Panc1 (cell line): ENCODE results near the gene SLC13A5. TPM values are rescaled to one million over a fixed set of nuclear protein-coding genes. Genes with fewer than 3 reads are reported as not detected.
A peak's percentile ranks its signal among the peaks of the same experiment; 100 is the strongest.

Source experiments
- ATAC-seq: fragments of 200-7000 bp; cut with Tn5 transposase; 2 replicates; pipeline ENCODE4 v1.9.1; 2020; ENCODE audit warnings: mild to moderate bottlenecking, moderate library complexity
- BruUV-seq: library from RNA; stranded (reverse); fragments of 400-500 nt; replicated peaks from 2 replicates; lab custom pipeline; 2021; lab: Mats Ljungman, UMichigan
- CTCF ChIA-PET: fragments of 300-600 bp; sonication (Branson Sonifier 250); formaldehyde crosslinking; loops from one replicate; lab custom pipeline; 2022; ENCODE audit warnings: antibody characterized with exemption; lab: Charles Lee
- POLR2A ChIA-PET: fragments of 300-600 bp; sonication (Branson Sonifier 250); formaldehyde crosslinking; loops from one replicate; lab custom pipeline; 2022; ENCODE audit warnings: antibody characterized with exemption; lab: Charles Lee
- DNase-seq: peaks from one replicate; pipeline ENCODE4 v3.0.0-alpha.2; 2010; ENCODE audit warnings: low read depth, low spot score
- H3K27ac ChIP-seq: 2 replicates; pipeline ENCODE4 v1.5.1; 2011; ENCODE audit warnings: mild to moderate bottlenecking, low read length, inconsistent platforms
- H3K27me3 ChIP-seq: fragments of 200-500 bp; sonication (Bioruptor generic); 2 replicates; pipeline ENCODE4 v1.6.0; 2014; ENCODE audit warnings: low read length, inconsistent platforms; ENCODE audit not compliant: control insufficient read depth, insufficient read depth
- H3K36me3 ChIP-seq: fragments of 200-500 bp; sonication (Bioruptor generic); 2 replicates; pipeline ENCODE4 v1.5.1; 2014; ENCODE audit warnings: inconsistent platforms, mild to moderate bottlenecking, low read length, moderate library complexity; ENCODE audit not compliant: control insufficient read depth, insufficient read depth
- H3K4me1 ChIP-seq: 2 replicates; pipeline ENCODE4 v1.5.1; 2011; ENCODE audit warnings: inconsistent platforms, mild to moderate bottlenecking, low read length, moderate library complexity; ENCODE audit not compliant: control insufficient read depth, insufficient read depth
- H3K4me3 ChIP-seq, 2 experiments: 2 replicates each; pipeline ENCODE4 v1.5.1; 2011 to 2012; ENCODE audit warnings: low read depth in 2 of 2, low read length in 2 of 2, mild to moderate bottlenecking in 2 of 2, inconsistent platforms in 1 of 2, moderate library complexity in 1 of 2
- H3K9me3 ChIP-seq: fragments of 200-500 bp; sonication (Bioruptor generic); 2 replicates; pipeline ENCODE4 v1.5.1; 2014; ENCODE audit warnings: low read depth, mild to moderate bottlenecking, inconsistent platforms, low read length, moderate library complexity; ENCODE audit not compliant: control insufficient read depth, insufficient read depth
- POLR2AphosphoS5 ChIP-seq: IDR thresholded peaks from 2 replicates; pipeline ENCODE4 v1.6.1; 2012; ENCODE audit warnings: mild to moderate bottlenecking, low read depth, low read length, moderate library complexity
- SIN3A ChIP-seq: IDR thresholded peaks from 2 replicates; pipeline ENCODE4 v1.6.1; 2012; ENCODE audit warnings: low read depth, mild to moderate bottlenecking, low read length, moderate library complexity, borderline replicate concordance; ENCODE audit not compliant: insufficient read depth
- TCF7L2 ChIP-seq: IDR thresholded peaks from 2 replicates; pipeline ENCODE4 v1.6.1; 2011; ENCODE audit warnings: mild to moderate bottlenecking, low read depth, low read length, inconsistent platforms
- in situ Hi-C: cut with HindIII; loops from 2 replicates; pipeline ENCODE4 v1.10.0; 2016; ENCODE audit warnings: low sequenced_read_pairs, low pct_unique_long_range_greater_than_20kb
- intact Hi-C: fragments of 100-400 bp; cut with micrococcal nuclease; formaldehyde crosslinking; loops from one replicate; pipeline ENCODE4 v1.10.0; 2022; ENCODE audit not compliant: unreplicated experiment
- total RNA-seq: library from RNA; stranded (reverse); gene quantifications from one replicate; pipeline ENCODE4 v1.2.1, GENCODE V29; 2021; ENCODE audit not compliant: unreplicated experiment
- TF ChIP-seq, protein P1 (sequence below), 2 experiments: IDR thresholded peaks; 2 replicates each; pipeline ENCODE4 v1.6.1; 2011 to 2012; ENCODE audit warnings: low read depth in 2 of 2, control low read depth in 1 of 2, low read length in 1 of 2, mild to moderate bottlenecking in 1 of 2, moderate library complexity in 1 of 2; ENCODE audit not compliant: insufficient read depth in 1 of 2
- TF ChIP-seq, protein P2 (sequence below): fragments of 450-650 bp; IDR thresholded peaks from 2 replicates; pipeline ENCODE4 v1.5.1; 2017; ENCODE audit warnings: mild to moderate bottlenecking

The SLC13A5 gene
- total RNA-seq, 1 experiment from 2014 or later, result 0.26 TPM

DNA sequence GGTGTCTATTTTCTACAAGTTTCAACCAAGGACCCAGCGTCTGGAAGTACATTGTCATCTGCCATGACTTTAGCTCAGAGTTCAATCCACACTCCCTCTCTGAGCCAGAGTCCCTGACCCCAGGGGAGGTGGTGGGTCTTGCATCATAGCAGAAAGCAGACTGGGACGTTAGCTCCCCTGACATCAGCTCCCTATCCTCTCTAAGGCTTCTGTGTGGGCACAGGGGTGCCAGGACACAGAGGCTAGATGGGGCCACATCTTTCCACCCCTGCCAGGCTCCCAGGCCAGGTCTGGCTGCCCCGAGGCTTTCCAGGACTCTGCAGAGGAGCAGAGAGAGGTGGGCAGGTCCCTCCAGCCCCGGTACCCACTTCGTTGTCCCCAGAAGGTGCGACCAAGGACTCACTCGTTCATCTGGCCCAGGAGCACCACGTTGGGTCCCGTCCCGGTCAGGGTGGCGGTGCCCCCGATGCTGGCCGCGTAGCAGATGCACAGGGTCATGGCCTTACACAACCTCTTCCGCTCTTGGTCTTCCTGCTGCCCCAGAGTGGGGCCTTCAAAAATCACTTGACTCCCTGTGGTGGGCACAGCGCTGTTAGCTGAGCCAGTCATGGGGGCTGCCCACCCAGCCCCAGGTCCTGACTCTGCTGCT, 10.5 kb downstream of the SLC13A5 start:
- POLR2A ChIA-PET, result no interaction called here
- Histone ChIP-seq H3K27me3 (no peaks in the 10 kb centered on the region; the same call in 1 of the 2 replicates), H3K27ac (no peak overlapping the region), H3K36me3 (no peaks in the 10 kb centered on the region), H3K4me1 (no peaks in the 10 kb centered on the region), H3K9me3 (no peaks in the 10 kb centered on the region), H3K4me3 (no peak overlapping the region)
- no TSS peak for BruUV-seq
- no peak for ATAC-seq
- CTCF ChIA-PET, result no interaction called here
- intact Hi-C loops (no loop called here), in situ Hi-C loops (no loop called here)
- TF ChIP-seq POLR2AphosphoS5 (no peak), SIN3A (no peak), TCF7L2 (no peak)
- TF ChIP-seq, protein P1, sequence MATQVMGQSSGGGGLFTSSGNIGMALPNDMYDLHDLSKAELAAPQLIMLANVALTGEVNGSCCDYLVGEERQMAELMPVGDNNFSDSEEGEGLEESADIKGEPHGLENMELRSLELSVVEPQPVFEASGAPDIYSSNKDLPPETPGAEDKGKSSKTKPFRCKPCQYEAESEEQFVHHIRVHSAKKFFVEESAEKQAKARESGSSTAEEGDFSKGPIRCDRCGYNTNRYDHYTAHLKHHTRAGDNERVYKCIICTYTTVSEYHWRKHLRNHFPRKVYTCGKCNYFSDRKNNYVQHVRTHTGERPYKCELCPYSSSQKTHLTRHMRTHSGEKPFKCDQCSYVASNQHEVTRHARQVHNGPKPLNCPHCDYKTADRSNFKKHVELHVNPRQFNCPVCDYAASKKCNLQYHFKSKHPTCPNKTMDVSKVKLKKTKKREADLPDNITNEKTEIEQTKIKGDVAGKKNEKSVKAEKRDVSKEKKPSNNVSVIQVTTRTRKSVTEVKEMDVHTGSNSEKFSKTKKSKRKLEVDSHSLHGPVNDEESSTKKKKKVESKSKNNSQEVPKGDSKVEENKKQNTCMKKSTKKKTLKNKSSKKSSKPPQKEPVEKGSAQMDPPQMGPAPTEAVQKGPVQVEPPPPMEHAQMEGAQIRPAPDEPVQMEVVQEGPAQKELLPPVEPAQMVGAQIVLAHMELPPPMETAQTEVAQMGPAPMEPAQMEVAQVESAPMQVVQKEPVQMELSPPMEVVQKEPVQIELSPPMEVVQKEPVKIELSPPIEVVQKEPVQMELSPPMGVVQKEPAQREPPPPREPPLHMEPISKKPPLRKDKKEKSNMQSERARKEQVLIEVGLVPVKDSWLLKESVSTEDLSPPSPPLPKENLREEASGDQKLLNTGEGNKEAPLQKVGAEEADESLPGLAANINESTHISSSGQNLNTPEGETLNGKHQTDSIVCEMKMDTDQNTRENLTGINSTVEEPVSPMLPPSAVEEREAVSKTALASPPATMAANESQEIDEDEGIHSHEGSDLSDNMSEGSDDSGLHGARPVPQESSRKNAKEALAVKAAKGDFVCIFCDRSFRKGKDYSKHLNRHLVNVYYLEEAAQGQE (IDR thresholded peaks at IDR 0.05; ENCODE audit: insufficient read depth in 1 of 2, low read depth in 2 of 2, low read length in 1 of 2), result no peak
- TF ChIP-seq, protein P2, sequence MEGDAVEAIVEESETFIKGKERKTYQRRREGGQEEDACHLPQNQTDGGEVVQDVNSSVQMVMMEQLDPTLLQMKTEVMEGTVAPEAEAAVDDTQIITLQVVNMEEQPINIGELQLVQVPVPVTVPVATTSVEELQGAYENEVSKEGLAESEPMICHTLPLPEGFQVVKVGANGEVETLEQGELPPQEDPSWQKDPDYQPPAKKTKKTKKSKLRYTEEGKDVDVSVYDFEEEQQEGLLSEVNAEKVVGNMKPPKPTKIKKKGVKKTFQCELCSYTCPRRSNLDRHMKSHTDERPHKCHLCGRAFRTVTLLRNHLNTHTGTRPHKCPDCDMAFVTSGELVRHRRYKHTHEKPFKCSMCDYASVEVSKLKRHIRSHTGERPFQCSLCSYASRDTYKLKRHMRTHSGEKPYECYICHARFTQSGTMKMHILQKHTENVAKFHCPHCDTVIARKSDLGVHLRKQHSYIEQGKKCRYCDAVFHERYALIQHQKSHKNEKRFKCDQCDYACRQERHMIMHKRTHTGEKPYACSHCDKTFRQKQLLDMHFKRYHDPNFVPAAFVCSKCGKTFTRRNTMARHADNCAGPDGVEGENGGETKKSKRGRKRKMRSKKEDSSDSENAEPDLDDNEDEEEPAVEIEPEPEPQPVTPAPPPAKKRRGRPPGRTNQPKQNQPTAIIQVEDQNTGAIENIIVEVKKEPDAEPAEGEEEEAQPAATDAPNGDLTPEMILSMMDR, result no peak
- no peak for DNase-seq

DNA sequence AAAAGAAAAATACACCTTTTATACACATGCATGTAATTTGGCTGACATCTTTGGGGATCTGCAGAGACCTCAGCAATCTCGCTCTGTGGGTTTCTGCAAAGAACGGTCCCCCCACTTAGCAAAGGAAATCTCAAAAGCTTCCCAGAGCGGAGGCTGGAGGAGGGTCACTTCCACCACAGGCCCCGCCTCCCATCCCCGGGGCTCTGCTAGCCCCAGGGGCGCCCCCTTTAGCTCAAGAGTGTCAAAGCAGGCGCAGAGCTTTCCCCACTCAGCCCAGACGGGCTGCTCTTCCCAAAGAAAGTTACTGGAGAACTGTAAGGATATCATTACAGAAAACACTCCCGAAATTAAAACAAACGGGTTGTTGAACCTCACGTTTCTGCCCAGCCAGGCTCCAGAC, 11.4 kb downstream of the SLC13A5 start:
- intact Hi-C loops, result no loop called here
- H3K9me3 ChIP-seq, result no peaks in the 10 kb centered on the region
- DNase-seq (no peak), ATAC-seq (peak; percentile 70)
- no peaks in the 10 kb centered on the region for H3K4me1 ChIP-seq
- no peaks in the 10 kb centered on the region for H3K36me3 ChIP-seq
- no peak for TF ChIP-seq TCF7L2
- TF ChIP-seq, protein P2, result peak; percentile 70; the same call in 1 of the 2 replicates
- H3K27me3 ChIP-seq, result no peaks in the 10 kb centered on the region; the same call in 1 of the 2 replicates
- no peak overlapping the region for H3K4me3 ChIP-seq
- in situ Hi-C loops, result no loop called here
- no TSS peak for BruUV-seq
- ChIA-PET POLR2A (no interaction called here), CTCF (no interaction called here)
- H3K27ac ChIP-seq, result no peak overlapping the region
